ENCODE data around the gene GIMD1.
"Not testable (repeated sequence)": the region's sequence is repeated elsewhere in the genome, so short reads cannot be mapped to it uniquely, and the experiment has no call there.

The GIMD1 gene

GRCh38 chr4:106347167-106347566 lies 21.4 kb downstream of the GIMD1 start:
- no peak for ATAC-seq

GRCh38 chr4:106344647-106344970 lies 24.0 kb downstream of the GIMD1 start:
- no peak for ATAC-seq

- ATAC-seq: no peak
These were observed 24.5 kb downstream of the GIMD1 start for GRCh38 chr4:106343865-106344646.

DNA sequence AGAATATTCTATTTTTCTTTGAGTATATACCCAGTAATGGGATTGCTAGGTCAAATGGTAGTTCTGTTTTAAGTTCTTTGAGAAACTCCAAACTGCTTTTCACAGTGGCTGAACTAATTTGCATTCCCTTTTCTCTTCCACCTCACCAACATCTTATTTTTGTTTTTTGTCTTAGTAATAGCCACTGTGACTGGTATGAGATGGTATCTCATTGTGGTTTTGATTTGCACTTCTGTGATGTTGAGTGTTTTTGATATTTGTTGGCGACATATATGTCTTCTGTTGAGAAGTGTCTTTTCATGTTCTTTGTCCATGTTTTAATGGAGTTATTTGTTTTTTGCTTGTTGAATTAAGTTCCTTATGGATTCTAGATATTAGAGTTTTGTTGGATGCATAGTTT lies 27.8 kb downstream of the GIMD1 start:
- peak; percentile 25 to 45 for ATAC-seq

DNA sequence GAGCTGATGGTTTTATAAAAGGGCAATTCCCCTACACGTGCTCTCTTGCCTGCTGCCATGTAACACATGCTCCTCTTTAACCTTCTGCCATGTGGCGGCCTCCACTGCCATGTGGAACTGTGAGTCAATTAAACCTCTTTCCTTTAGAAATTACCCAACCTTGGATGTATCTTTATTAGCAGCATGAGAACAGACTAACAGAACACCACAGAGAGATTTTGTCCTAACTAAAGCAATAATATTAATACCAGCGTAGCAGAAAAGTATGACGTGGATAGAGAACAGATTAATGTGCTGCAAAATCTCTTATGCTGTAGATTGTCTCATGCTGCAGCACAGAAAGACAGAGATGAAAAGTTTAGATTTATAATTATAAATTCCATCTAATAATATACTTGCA lies 29.1 kb downstream of the GIMD1 start:
- ATAC-seq: no peak

DNA sequence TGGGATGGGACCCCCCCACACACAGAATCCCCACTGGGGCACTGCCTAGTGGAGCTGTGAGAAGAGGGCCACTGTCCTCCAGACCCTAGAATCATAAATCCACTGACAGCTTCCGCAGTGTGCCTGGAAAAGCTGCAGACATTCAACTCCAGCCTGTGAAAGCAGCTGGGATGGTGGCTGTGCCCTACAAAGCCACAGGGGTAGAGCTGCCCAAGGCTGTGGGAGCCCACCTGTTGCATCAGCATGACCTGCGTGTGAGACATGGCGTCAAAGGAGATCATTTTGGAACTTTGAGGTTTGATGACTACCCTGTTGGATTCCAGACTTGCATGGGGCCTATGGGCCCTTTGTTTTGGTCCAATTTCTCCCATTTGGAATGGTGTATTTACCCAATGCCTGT lies 29.9 kb downstream of the GIMD1 start:
- no peak for ATAC-seq

GRCh38 chr4:106337916-106338315 lies 30.7 kb downstream of the GIMD1 start:
- no peak for ATAC-seq

DNA sequence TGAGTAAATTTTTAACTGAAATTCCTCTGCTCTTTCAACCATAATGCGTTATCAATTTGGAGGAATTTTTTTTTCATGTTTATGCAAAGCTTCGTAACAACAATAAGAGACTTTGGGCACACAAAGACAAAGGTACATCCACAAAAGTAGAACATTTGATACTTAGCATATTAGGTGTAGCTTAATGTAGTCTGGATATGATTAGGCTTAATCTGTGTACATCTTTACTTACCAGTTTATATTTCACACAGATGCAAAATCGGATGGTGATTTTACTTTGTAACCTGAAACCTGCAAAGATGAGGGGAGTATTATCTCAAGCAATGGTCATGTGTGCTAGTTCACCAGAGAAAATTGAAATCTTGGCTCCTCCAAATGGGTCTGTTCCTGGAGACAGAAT lies 32.0 kb downstream of the GIMD1 start:
- no peak for ATAC-seq

DNA sequence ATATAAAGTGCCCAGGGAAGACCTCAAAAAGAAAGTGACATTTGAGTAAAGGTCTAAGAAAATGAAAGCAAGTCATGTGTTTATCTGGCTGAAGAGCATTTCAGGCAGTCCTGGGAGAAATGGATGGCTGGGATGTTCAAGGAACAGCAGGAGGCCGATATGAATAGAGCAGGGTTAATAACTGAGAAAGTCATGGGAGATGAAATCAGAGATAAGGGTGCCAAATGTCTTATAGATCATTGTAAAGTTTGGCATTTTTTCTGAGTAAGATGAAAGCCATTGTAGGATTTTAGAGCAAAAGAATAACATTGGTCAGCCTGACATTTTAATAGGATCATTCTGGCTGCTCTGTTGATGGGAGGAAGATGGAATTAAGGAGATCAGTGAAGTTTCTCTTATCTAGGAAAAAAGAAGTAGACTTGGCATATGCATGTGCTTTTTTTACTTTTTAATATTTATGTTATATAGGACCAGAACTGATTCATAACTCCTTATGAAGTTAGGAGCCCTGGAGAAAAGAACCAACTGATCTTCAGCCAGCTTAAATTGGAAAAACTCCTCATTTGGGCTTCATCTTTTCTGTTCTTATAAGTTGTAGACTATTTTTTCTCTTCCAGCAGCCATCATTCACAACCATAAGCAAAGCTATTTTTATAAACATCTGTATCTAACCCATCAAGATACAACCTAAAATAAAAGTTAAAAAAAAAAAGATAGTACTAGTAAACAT lies 33.7 kb downstream of the GIMD1 start:
- no peak for ATAC-seq

- no peak for ATAC-seq
These were observed 35.4 kb downstream of the GIMD1 start for GRCh38 chr4:106333186-106333585.

GRCh38 chr4:106329041-106329618 lies 39.4 kb downstream of the GIMD1 start:
- ATAC-seq: peak; percentile 65 to 67

DNA sequence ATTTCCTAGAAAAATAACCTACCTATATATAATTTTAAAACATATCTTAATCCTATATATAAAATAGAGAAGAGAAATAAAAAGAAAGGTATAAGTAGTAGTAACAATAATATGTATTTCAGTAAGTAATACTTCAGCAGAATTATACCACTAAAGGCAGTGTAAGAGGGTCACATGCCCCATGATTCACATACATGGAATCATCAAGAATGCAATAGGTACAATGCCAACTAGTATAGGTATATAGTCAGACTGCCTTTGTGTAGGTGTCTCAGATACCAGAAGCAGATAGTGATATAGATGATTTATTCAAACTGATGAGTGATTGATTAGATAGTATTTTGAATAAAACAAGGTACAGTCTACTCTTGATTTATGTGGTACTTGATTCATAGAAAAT lies 42.8 kb downstream of the GIMD1 start:
- ATAC-seq: peak in 1 of 2 donors; percentile 58

GRCh38 chr4:106323119-106323518 lies 45.5 kb downstream of the GIMD1 start:
- no peak for ATAC-seq

DNA sequence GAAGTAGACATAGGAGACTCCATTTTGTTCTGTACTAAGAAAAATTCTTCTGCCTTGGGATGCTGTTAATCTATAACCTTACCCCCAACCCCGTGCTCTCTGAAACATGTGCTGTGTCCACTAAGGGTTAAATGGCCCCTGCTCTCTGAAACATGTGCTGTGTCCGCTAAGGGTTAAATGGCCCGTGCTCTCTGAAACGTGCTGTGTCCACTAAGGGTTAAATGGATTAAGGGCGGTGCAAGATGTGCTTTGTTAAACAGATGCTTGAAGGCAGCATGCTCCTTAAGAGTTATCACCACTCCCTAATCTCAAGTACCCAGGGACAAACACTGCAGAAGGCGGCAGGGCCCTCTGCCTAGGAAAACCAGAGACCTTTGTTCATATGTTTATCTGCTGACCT lies 46.8 kb downstream of the GIMD1 start:
- not testable (repeated sequence) for ATAC-seq

DNA sequence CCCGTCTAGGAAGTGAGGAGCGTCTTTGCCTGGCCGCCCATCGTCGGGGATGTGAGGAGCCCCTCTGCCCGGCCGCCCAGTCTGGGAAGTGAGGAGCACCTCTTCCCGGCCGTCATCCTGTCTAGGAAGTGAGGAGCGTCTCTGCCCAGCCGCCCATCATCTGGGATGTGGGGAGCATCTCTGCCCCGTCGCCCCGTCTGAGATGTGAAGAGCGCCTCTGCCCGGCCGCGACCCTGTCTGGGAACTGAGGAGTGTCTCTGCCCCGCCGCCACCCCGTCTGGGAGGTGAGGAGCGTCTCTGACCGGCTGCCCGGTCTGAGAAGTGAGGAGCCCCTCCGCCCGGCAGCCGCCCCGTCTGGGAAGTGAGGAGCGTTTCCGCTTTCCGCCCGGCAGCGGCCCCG lies 47.4 kb downstream of the GIMD1 start:
- ATAC-seq: not testable (repeated sequence)

DNA sequence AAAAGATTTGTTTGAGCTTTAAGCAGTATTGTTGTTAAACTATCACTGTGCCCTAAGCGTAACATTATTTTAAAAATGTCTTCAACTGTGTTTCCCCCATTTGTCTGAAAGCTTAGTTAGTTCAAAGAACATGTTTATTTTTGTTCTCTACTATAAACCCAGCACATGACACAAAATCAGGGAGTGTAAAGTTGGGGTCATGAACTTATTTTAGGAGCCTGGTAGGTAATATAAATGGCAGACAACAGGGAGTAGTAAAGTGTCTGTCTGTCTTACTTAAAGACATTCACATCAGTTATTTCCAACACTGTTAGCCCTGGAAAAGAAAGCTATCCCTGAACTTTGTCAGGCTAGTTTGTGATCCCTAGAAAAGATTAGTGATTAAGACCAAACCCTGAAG lies 48.3 kb downstream of the GIMD1 start:
- no peak for ATAC-seq

GRCh38 chr4:106318511-106318910 lies 50.1 kb downstream of the GIMD1 start:
- ATAC-seq: peak; percentile 19 to 31

- ATAC-seq: no peak
These were observed 50.8 kb downstream of the GIMD1 start for GRCh38 chr4:106317815-106318214.

DNA sequence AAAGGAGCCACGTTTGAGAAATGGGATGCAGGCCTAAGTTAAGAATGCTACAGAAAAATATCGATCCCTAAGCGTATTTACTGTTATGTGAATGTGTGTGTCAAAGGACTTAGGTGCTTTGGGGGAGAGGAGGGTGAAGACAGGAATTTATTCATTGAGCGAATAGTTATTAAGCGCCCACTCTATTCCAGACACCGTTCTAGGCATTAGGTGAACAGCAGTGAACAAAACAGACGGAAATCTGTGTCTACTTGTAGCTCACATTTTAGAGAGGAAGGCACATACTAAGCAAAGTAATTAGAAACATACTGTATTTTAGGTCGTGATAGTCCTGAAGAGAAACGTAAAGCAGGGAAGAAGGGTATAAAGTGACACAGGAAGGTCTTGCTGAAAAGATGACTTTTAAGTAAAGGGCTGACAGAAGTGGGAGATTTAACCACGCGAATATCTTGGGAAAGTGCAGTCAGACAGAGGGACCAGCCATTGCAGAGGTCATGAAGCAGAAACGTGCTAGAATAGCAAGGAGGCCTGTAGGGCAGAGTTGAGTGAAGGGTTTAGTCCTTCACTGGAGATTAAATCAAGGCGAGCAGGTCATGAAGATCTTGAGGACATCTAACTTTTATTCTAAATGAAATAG lies 51.7 kb downstream of the GIMD1 start:
- ATAC-seq: no peak

GRCh38 chr4:106315968-106316772 lies 52.4 kb downstream of the GIMD1 start, which contains the start of the genes AIMP1 and TBCK:
AIMP1 (plus strand) TSS chr4:106316550; CDS start chr4:106325010, 8,460 bp downstream.
TBCK (minus strand) TSS chr4:106316209; CDS start chr4:106308960, 7,249 bp downstream.
- ATAC-seq: peak; percentile 76 to 85

GRCh38 chr4:106315476-106315967 lies 53.1 kb downstream of the GIMD1 start:
- ATAC-seq: peak; percentile 63 to 72

- no peak for ATAC-seq
These were observed 53.6 kb downstream of the GIMD1 start for GRCh38 chr4:106314960-106315359.

All from activated CD4-positive, CD25-positive, alpha-beta regulatory T cell treated with anti-CD3 and anti-CD28 coated beads, Interleukin-2, amount 50 U/mL, for 24 hours (primary cell).